Parathyroid adenoma (tissue), 2 donors: ENCODE results near the gene PTPRD.

Experiments used
- H2AFZ ChIP-seq: fragments of 300-600 bp; sonication (generic); one replicate; pipeline ENCODE4 v1.7.0; 2017; ENCODE audit warnings: antibody characterized with exemption, mild to moderate bottlenecking
- H3K27ac ChIP-seq: fragments of 300-600 bp; sonication (generic); one replicate; pipeline ENCODE4 v1.7.0; 2017
- H3K27me3 ChIP-seq: fragments of 300-600 bp; sonication (generic); one replicate; pipeline ENCODE4 v1.7.0; 2017; ENCODE audit warnings: low read length; ENCODE audit not compliant: control insufficient read depth, insufficient read depth
- H3K36me3 ChIP-seq: fragments of 300-600 bp; sonication (generic); one replicate; pipeline ENCODE4 v1.7.0; 2017; ENCODE audit warnings: low read length; ENCODE audit not compliant: control insufficient read depth, insufficient read depth
- H3K4me1 ChIP-seq: fragments of 300-600 bp; sonication (generic); one replicate; pipeline ENCODE4 v1.7.0; 2017; ENCODE audit warnings: control low read depth
- H3K4me2 ChIP-seq: fragments of 300-600 bp; sonication (generic); one replicate; pipeline ENCODE4 v1.7.0; 2017; ENCODE audit warnings: low read length
- H3K4me3 ChIP-seq: fragments of 300-600 bp; sonication (generic); one replicate; pipeline ENCODE4 v1.7.0; 2017; ENCODE audit warnings: low read depth, low read length
- H3K79me2 ChIP-seq: fragments of 300-600 bp; sonication (generic); one replicate; pipeline ENCODE4 v1.7.0; 2017; ENCODE audit warnings: control low read depth
- H3K9ac ChIP-seq: fragments of 300-600 bp; sonication (generic); one replicate; pipeline ENCODE4 v1.7.0; 2017; ENCODE audit warnings: mild to moderate bottlenecking
- H3K9me3 ChIP-seq: fragments of 300-600 bp; sonication (generic); one replicate; pipeline ENCODE4 v1.7.0; 2017; ENCODE audit warnings: low read length; ENCODE audit not compliant: control insufficient read depth
- TF ChIP-seq, protein P1 (sequence below): fragments of 300-600 bp; sonication (generic); IDR thresholded peaks from one replicate; pipeline ENCODE4 v1.7.0; 2017; ENCODE audit warnings: antibody characterized with exemption, mild to moderate bottlenecking
- donor health status: primary hyperparathyroidism.

The PTPRD gene

GRCh38 chr9:8782237-8782636 lies 1830.6 kb downstream of the PTPRD start:
- H3K4me3 ChIP-seq = no peak overlapping the region

GRCh38 chr9:8781458-8781857 lies 1831.3 kb downstream of the PTPRD start:
- no peak overlapping the region for H3K4me3 ChIP-seq
- H3K4me2 ChIP-seq = no peak overlapping the region
- H3K9ac ChIP-seq = no peak overlapping the region
- TF ChIP-seq, protein P1, sequence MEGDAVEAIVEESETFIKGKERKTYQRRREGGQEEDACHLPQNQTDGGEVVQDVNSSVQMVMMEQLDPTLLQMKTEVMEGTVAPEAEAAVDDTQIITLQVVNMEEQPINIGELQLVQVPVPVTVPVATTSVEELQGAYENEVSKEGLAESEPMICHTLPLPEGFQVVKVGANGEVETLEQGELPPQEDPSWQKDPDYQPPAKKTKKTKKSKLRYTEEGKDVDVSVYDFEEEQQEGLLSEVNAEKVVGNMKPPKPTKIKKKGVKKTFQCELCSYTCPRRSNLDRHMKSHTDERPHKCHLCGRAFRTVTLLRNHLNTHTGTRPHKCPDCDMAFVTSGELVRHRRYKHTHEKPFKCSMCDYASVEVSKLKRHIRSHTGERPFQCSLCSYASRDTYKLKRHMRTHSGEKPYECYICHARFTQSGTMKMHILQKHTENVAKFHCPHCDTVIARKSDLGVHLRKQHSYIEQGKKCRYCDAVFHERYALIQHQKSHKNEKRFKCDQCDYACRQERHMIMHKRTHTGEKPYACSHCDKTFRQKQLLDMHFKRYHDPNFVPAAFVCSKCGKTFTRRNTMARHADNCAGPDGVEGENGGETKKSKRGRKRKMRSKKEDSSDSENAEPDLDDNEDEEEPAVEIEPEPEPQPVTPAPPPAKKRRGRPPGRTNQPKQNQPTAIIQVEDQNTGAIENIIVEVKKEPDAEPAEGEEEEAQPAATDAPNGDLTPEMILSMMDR = no peak
- H3K9me3 ChIP-seq = no peaks in the 10 kb centered on the region
- no peak overlapping the region for H3K27ac ChIP-seq
- no peaks in the 10 kb centered on the region for H3K4me1 ChIP-seq
- H3K79me2 ChIP-seq = no peaks in the 10 kb centered on the region
- H3K36me3 ChIP-seq = no peaks in the 10 kb centered on the region
- H3K27me3 ChIP-seq = no peaks in the 10 kb centered on the region
- H2AFZ ChIP-seq = no peak overlapping the region

More at GRCh38 chr9:8782237-8782636, 1830.6 kb downstream of the PTPRD start:
- Histone ChIP-seq H2AFZ (no peak overlapping the region), H3K79me2 (no peaks in the 10 kb centered on the region), H3K27me3 (no peaks in the 10 kb centered on the region), H3K36me3 (no peaks in the 10 kb centered on the region), H3K9me3 (no peaks in the 10 kb centered on the region), H3K27ac (no peak overlapping the region), H3K4me2 (no peak overlapping the region), H3K9ac (no peak overlapping the region), H3K4me1 (no peaks in the 10 kb centered on the region)
- TF ChIP-seq, protein P1 = no peak

DNA sequence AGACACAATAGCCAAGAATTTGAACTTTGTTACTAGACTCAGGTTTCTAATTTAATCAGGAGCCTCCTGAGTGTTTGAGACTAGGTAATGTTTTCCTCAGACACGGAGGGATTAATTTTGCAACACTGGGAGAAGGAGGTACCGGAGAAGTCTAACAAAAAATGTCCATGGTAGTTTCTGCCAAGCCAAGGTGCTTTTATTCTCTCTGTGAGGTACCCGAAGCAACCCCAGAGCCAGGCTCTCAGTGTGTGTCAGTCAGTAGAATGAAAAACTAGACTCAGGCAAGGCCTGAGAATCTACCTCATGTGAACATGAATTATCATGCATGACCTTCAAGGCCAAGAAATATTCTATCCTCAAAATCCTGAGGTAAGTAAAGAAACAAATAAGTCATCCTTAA lies 1832.4 kb downstream of the PTPRD start:
- Histone ChIP-seq H3K4me2 (no peak overlapping the region), H3K9me3 (no peaks in the 10 kb centered on the region), H3K79me2 (no peaks in the 10 kb centered on the region), H3K36me3 (no peaks in the 10 kb centered on the region), H2AFZ (no peak overlapping the region), H3K4me1 (no peaks in the 10 kb centered on the region), H3K4me3 (no peak overlapping the region), H3K27ac (no peak overlapping the region), H3K9ac (no peak overlapping the region), H3K27me3 (no peaks in the 10 kb centered on the region)
- TF ChIP-seq, protein P1 = no peak

- H3K4me3 ChIP-seq = no peak overlapping the region
- H3K27ac ChIP-seq = no peak overlapping the region
These were observed 1833.3 kb downstream of the PTPRD start for GRCh38 chr9:8779478-8779877.

GRCh38 chr9:8778356-8778755 lies 1834.4 kb downstream of the PTPRD start:
- no peaks in the 10 kb centered on the region for H3K27me3 ChIP-seq
- no peaks in the 10 kb centered on the region for H3K9me3 ChIP-seq
- H2AFZ ChIP-seq = no peak overlapping the region
- H3K36me3 ChIP-seq = no peaks in the 10 kb centered on the region
- TF ChIP-seq, protein P1 = no peak
- H3K79me2 ChIP-seq = no peaks in the 10 kb centered on the region
- H3K9ac ChIP-seq = no peak overlapping the region
- no peak overlapping the region for H3K4me2 ChIP-seq
- H3K4me1 ChIP-seq = no peaks in the 10 kb centered on the region
- H3K4me3 ChIP-seq = no peak overlapping the region
- H3K27ac ChIP-seq = no peak overlapping the region

More at GRCh38 chr9:8779478-8779877, 1833.3 kb downstream of the PTPRD start:
- no peak overlapping the region for H3K9ac ChIP-seq
- no peaks in the 10 kb centered on the region for H3K4me1 ChIP-seq
- no peaks in the 10 kb centered on the region for H3K79me2 ChIP-seq
- H3K27me3 ChIP-seq = no peaks in the 10 kb centered on the region
- H3K4me2 ChIP-seq = no peak overlapping the region
- no peaks in the 10 kb centered on the region for H3K36me3 ChIP-seq
- TF ChIP-seq, protein P1 = no peak
- no peak overlapping the region for H2AFZ ChIP-seq
- H3K9me3 ChIP-seq = no peaks in the 10 kb centered on the region
